ENCODE results near the gene WSB2. TPM values are rescaled to one million over a fixed set of nuclear protein-coding genes. Genes with fewer than 3 reads are reported as not detected.

Gene WSB2
- polyA plus RNA-seq, 1 donor (not counting 4 experiments of a cell fraction or from before 2014, with no cell fraction given), result 84.0 TPM

DNA sequence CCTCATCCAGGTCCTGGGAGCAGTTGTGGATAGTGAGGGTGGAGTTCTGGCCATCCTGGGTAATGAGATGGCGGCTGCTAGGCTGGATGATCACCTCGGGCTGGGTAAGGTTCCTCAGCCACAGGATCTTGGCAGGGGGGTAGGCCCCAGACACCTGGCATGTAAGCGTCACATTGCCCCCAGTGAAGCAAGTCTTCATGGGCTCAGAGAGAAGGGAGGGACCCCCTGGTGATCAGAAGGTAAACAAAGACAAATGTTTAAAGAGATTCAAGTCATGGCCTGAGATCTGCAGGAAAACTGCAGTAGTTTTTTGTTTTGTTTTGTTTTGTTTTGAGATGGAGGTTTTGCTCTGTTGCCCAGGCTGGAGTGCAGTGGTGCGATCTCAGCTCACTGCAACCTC, 12.8 kb upstream of the WSB2 start:
- DNase-seq (ENCODE audit: low read depth, low spot score) (no peak), FAIRE-seq (no peak)
- Histone ChIP-seq H3K9me1 (ENCODE audit: control insufficient read depth, extremely low read depth, insufficient read depth, low read length) (no peaks in the 10 kb centered on the region), H3K9me3 (ENCODE audit: control insufficient read depth, low read depth, low read length) (no peaks in the 10 kb centered on the region), H3K4me1 (ENCODE audit: control insufficient read depth, extremely low read depth, insufficient read depth, low read length) (no peaks in the 10 kb centered on the region), H3K27ac (ENCODE audit: control insufficient read depth, insufficient read depth, low read length) (no peak overlapping the region), H2AFZ (ENCODE audit: control insufficient read depth, low read length) (no peak overlapping the region), H3K27me3 (ENCODE audit: control insufficient read depth, extremely low read depth, insufficient read depth, low read length) (no peaks in the 10 kb centered on the region), H3K79me2 (ENCODE audit: control insufficient read depth, insufficient read depth, low read length) (no peaks in the 10 kb centered on the region), H3K9ac (ENCODE audit: control insufficient read depth, extremely low read depth, insufficient read depth, low read length) (no peak overlapping the region), H3K36me3 (ENCODE audit: control insufficient read depth in 2 of 2, extremely low read depth in 1 of 2, insufficient read depth in 2 of 2, low read length in 2 of 2) (peaks cover 0 to 14% of the 10 kb centered on the region in 2 experiments), H4K20me1 (ENCODE audit: control insufficient read depth, extremely low read depth, insufficient read depth, low read length) (no peaks in the 10 kb centered on the region), H3K4me3 (ENCODE audit: control insufficient read depth in 2 of 3, extremely low read depth in 1 of 3, insufficient read depth in 2 of 3, low read depth in 1 of 3, low read length in 3 of 3) (no peak overlapping the region), H3K4me2 (ENCODE audit: control insufficient read depth, extremely low read depth, insufficient read depth, low read depth, low read length) (no peak overlapping the region)
- dilution Hi-C loops (cut with MboI; ENCODE audit: extremely low pct_ligation_motif_present, low sequenced_read_pairs), result no loop called here
- TF ChIP-seq EZH2 (IDR thresholded peaks at IDR 0.05; ENCODE audit: low read length), result no peak
- TF ChIP-seq, protein P1, sequence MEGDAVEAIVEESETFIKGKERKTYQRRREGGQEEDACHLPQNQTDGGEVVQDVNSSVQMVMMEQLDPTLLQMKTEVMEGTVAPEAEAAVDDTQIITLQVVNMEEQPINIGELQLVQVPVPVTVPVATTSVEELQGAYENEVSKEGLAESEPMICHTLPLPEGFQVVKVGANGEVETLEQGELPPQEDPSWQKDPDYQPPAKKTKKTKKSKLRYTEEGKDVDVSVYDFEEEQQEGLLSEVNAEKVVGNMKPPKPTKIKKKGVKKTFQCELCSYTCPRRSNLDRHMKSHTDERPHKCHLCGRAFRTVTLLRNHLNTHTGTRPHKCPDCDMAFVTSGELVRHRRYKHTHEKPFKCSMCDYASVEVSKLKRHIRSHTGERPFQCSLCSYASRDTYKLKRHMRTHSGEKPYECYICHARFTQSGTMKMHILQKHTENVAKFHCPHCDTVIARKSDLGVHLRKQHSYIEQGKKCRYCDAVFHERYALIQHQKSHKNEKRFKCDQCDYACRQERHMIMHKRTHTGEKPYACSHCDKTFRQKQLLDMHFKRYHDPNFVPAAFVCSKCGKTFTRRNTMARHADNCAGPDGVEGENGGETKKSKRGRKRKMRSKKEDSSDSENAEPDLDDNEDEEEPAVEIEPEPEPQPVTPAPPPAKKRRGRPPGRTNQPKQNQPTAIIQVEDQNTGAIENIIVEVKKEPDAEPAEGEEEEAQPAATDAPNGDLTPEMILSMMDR (optimal IDR thresholded peaks at IDR 0.05 in 1 of 3, IDR thresholded peaks at IDR 0.05 in 1 of 3, conservative IDR thresholded peaks at IDR 0.05 in 1 of 3; ENCODE audit: extremely low read depth in 1 of 3, insufficient read depth in 2 of 3, low read length in 3 of 3), result no peak

DNA sequence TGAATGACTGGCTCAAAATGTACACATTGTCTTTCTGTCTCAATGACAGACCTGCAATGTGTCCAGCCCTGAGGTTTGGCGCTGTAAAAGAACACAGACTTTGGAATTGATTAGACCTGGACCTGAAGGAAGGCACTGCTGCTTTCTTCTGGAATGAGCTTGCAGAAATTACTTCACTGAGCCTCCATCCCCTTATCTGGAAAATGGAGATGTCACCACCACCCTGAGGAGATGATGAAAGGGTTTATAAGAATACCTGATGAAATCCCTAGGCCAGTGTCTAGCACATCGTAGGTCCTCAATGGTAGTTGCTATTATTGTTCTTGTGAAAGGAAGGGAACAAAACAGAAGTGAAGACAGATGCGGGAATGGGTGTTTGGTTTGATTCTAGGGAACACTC, 9.7 kb upstream of the WSB2 start:
- Histone ChIP-seq H3K36me3 (ENCODE audit: control insufficient read depth in 2 of 2, extremely low read depth in 1 of 2, insufficient read depth in 2 of 2, low read length in 2 of 2) (peaks cover 0 to 14% of the 10 kb centered on the region in 2 experiments), H3K9me1 (ENCODE audit: control insufficient read depth, extremely low read depth, insufficient read depth, low read length) (no peaks in the 10 kb centered on the region), H3K79me2 (ENCODE audit: control insufficient read depth, insufficient read depth, low read length) (no peaks in the 10 kb centered on the region), H3K4me3 (ENCODE audit: control insufficient read depth in 2 of 3, extremely low read depth in 1 of 3, insufficient read depth in 2 of 3, low read depth in 1 of 3, low read length in 3 of 3) (no peak overlapping the region), H3K4me1 (ENCODE audit: control insufficient read depth, extremely low read depth, insufficient read depth, low read length) (no peaks in the 10 kb centered on the region), H3K9me3 (ENCODE audit: control insufficient read depth, low read depth, low read length) (no peaks in the 10 kb centered on the region), H3K9ac (ENCODE audit: control insufficient read depth, extremely low read depth, insufficient read depth, low read length) (no peak overlapping the region), H2AFZ (ENCODE audit: control insufficient read depth, low read length) (no peak overlapping the region), H3K4me2 (ENCODE audit: control insufficient read depth, extremely low read depth, insufficient read depth, low read depth, low read length) (no peak overlapping the region), H3K27ac (ENCODE audit: control insufficient read depth, insufficient read depth, low read length) (no peak overlapping the region), H4K20me1 (ENCODE audit: control insufficient read depth, extremely low read depth, insufficient read depth, low read length) (no peaks in the 10 kb centered on the region), H3K27me3 (ENCODE audit: control insufficient read depth, extremely low read depth, insufficient read depth, low read length) (no peaks in the 10 kb centered on the region)
- no peak for FAIRE-seq
- DNase-seq (ENCODE audit: low read depth, low spot score), result no peak
- dilution Hi-C loops (cut with MboI; ENCODE audit: extremely low pct_ligation_motif_present, low sequenced_read_pairs), result no loop called here
- TF ChIP-seq EZH2 (IDR thresholded peaks at IDR 0.05; ENCODE audit: low read length), result no peak
- TF ChIP-seq, protein P1 (optimal IDR thresholded peaks at IDR 0.05 in 1 of 3, IDR thresholded peaks at IDR 0.05 in 1 of 3, conservative IDR thresholded peaks at IDR 0.05 in 1 of 3; ENCODE audit: extremely low read depth in 1 of 3, insufficient read depth in 2 of 3, low read length in 3 of 3), result no peak
